Subcutaneous abdominal adipose tissue (tissue), 5 donors: ENCODE data around the gene DIP2C.
"Not testable (repeated sequence)": the region's sequence is repeated elsewhere in the genome, so short reads cannot be mapped to it uniquely, and the experiment has no call there.

ENCODE experiments used
- H3K27ac ChIP-seq: one replicate; pipeline ENCODE4 v1.7.0; 2013; ENCODE audit warnings: low read depth, mild to moderate bottlenecking, inconsistent platforms, low read length, moderate library complexity
- H3K27me3 ChIP-seq, 5 donors: one replicate each; pipeline ENCODE4 v1.7.0; 2013; ENCODE audit warnings: low read length in 5 of 5, inconsistent platforms in 1 of 5; ENCODE audit not compliant: control insufficient read depth in 5 of 5, insufficient read depth in 4 of 5
- H3K36me3 ChIP-seq, 5 donors: one replicate each; pipeline ENCODE4 v1.7.0; 2013; ENCODE audit warnings: low read length in 5 of 5; ENCODE audit not compliant: control insufficient read depth in 5 of 5, insufficient read depth in 5 of 5
- H3K4me1 ChIP-seq, 5 donors: one replicate each; pipeline ENCODE4 v1.7.0; 2013; ENCODE audit warnings: low read length in 5 of 5, mild to moderate bottlenecking in 3 of 5, moderate library complexity in 1 of 5; ENCODE audit not compliant: control insufficient read depth in 5 of 5, insufficient read depth in 5 of 5
- H3K4me3 ChIP-seq, 5 donors: one replicate each; pipeline ENCODE4 v1.7.0; 2013; ENCODE audit warnings: low read length in 5 of 5, low read depth in 1 of 5
- H3K9ac ChIP-seq, 5 donors: one replicate each; pipeline ENCODE4 v1.7.0; 2013; ENCODE audit warnings: low read length in 5 of 5, mild to moderate bottlenecking in 4 of 5, moderate library complexity in 3 of 5
- H3K9me3 ChIP-seq, 5 donors: one replicate each; pipeline ENCODE4 v1.7.0; 2013; ENCODE audit warnings: low read length in 5 of 5; ENCODE audit not compliant: control insufficient read depth in 5 of 5
- donor health status: healthy.
- donor health status: healthy.
- donor health status: healthy.
- donor health status: healthy.
- donor health status: healthy.

Gene DIP2C

DNA sequence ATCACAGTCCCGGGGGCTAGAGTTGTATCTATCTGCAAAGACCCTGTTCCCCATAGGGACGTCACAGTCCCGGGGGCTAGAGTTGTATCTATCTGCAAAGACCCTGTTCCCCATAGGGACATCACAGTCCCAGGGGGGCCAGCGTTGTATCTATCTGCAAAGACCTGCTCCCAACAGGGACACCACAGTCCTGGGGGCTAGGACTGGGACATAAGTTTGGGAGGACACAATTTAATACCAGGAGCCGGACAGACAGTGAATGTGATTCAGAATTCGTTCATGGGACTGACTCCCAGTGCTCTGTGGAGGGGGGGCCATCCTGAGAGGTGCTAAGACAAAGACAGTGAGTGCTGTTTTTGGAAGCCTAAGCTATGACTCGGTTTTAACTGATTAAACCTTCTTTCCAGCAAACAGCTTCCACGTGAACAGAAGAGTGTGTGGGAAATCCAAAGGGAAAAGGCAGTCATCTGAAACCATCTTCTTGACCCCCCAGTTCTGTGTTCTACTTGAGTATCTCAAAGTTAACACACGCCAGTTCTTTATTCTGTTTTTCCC is 153.0 kb downstream of the DIP2C start:
- H3K4me1 ChIP-seq = peaks cover 0 to 2% (median 0%) of the 10 kb centered on the region in 5 donors
- H3K27ac ChIP-seq = no peak overlapping the region
- no peak overlapping the region for H3K4me3 ChIP-seq
- H3K36me3 ChIP-seq = no peaks in the 10 kb centered on the region
- H3K9me3 ChIP-seq = no peaks in the 10 kb centered on the region
- no peak overlapping the region for H3K9ac ChIP-seq
- H3K27me3 ChIP-seq = no peaks in the 10 kb centered on the region

DNA sequence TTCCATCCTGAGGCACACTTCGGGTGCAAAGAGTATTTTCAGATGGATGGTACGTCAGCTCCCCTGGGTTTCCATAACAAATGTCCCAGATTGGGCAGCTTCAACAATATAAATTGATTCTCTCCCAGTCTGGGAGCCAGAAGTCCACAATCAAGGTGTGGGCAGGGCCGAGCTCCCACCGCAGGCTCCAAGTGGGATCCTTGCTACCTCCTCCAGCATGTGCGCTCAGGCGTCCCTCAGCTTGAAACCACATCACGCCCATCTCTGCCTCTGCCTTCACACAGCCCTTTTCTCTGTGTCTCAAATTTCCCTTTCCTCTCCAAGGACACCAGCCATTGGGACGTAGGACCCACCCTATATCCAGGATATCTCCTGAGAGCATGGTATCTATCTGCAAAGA is 153.5 kb downstream of the DIP2C start:
- H3K27me3 ChIP-seq = no peaks in the 10 kb centered on the region
- H3K36me3 ChIP-seq = no peaks in the 10 kb centered on the region
- H3K27ac ChIP-seq = no peak overlapping the region
- no peak overlapping the region for H3K4me3 ChIP-seq
- H3K9me3 ChIP-seq = no peaks in the 10 kb centered on the region
- H3K4me1 ChIP-seq = peaks cover 0 to 2% (median 0%) of the 10 kb centered on the region in 5 donors
- H3K9ac ChIP-seq = no peak overlapping the region

DNA sequence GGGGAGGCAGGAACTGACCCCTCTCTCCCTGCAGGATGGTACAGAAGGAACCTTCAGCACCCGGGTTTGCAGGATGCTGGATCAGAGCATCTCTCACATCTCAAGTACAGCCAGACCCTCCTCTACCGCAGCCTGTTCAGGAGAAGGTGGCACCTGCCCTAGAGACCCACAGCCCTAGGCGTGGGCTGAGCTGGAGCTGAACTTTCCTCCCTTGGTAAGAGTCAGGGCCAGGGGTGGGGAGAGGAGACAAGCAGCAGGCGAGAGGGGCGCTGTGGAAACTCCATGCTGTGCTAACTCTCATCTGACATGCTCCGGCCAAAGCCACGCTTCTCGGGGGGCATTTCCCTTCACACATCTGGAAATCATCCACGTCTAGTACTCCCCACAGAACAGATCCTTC is 154.4 kb downstream of the DIP2C start:
- H3K9me3 ChIP-seq = no peaks in the 10 kb centered on the region
- H3K36me3 ChIP-seq = no peaks in the 10 kb centered on the region
- H3K27me3 ChIP-seq = no peaks in the 10 kb centered on the region
- H3K4me1 ChIP-seq = peaks cover 0 to 2% (median 0%) of the 10 kb centered on the region in 5 donors
- H3K9ac ChIP-seq = no peak overlapping the region
- no peak overlapping the region for H3K4me3 ChIP-seq
- no peak overlapping the region for H3K27ac ChIP-seq

DNA sequence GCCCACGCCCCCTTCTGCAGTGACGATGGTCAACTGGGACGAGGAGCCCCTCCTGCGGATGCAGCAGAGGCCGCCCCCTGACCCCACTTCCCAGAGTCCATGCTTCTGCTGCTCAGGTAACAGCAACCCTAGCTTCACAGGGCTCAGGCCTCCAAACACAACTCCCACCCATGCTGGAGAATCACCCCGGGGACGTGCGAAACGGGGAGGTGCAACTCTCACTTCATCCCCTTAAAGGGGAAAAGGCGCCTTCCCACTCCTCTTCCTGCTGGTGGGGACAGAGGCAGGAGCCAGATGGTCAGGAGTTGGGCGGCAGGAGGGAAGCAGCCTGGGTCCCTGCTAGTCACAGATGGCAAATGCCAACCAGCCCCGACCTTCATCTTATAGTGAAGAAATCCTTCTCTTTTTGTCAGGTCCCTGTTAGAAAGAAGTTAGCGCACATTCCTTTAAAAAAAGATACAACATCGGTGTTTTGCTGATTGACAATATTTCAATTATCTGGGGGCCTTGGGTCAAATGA is 155.4 kb downstream of the DIP2C start:
- no peaks in the 10 kb centered on the region for H3K36me3 ChIP-seq
- no peak overlapping the region for H3K27ac ChIP-seq
- H3K9me3 ChIP-seq = no peaks in the 10 kb centered on the region

DNA sequence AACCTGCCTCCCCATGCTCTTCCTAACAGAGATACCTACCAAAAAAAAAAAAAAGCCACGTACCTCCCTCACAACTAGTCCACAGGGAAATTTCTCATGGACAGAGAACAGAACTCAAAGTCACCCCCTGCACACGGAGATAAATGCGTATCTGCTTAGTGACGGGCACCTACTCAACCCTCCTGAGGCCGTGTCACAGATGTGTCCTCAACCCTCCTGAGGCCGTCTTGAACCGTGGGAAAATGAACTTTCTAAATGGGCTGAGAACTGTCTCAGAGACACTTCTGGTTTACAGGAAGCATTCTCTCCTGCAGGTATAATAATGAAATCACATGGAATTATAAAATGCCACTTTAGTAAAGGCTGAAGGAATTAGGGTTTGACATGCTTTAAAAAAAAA is 155.9 kb downstream of the DIP2C start:
- peaks cover 0 to 3% (median 0%) of the 10 kb centered on the region in 5 donors for H3K36me3 ChIP-seq
- H3K9ac ChIP-seq = no peak overlapping the region
- no peak overlapping the region for H3K27ac ChIP-seq
- no peaks in the 10 kb centered on the region for H3K27me3 ChIP-seq
- no peaks in the 10 kb centered on the region for H3K9me3 ChIP-seq
- H3K4me3 ChIP-seq = no peak overlapping the region
- peaks cover 0 to 2% (median 0%) of the 10 kb centered on the region in 5 donors for H3K4me1 ChIP-seq

More for the DNA sequence above, 155.4 kb downstream of the DIP2C start:
- H3K27me3 ChIP-seq = no peaks in the 10 kb centered on the region
- peaks cover 0 to 2% (median 0%) of the 10 kb centered on the region in 5 donors for H3K4me1 ChIP-seq
- H3K9ac ChIP-seq = no peak overlapping the region
- no peak overlapping the region for H3K4me3 ChIP-seq

DNA sequence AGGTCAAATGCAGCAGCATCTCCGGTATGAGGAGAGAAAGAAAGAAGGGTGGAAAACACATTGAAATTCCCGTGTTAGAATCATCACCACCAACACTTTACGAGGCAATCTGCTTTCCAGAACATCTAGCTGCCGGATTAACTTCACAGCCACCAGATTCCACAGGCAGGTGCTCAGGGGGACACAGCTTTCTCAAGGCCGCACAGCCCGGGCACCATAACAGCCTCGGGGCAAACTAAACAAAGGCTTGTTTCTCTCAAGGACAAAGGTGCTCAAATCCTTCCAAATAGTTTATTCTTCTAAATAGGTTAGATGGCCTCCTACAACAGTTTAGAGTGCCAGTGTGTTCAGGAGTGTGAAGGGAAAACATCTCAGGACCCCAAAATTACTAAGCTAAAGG is 156.3 kb downstream of the DIP2C start:
- H3K9me3 ChIP-seq = no peaks in the 10 kb centered on the region
- no peak overlapping the region for H3K9ac ChIP-seq
- H3K27ac ChIP-seq = no peak overlapping the region
- H3K4me1 ChIP-seq = peaks cover 0 to 2% (median 0%) of the 10 kb centered on the region in 5 donors
- H3K36me3 ChIP-seq = peaks cover 0 to 7% (median 0%) of the 10 kb centered on the region in 5 donors
- no peak overlapping the region for H3K4me3 ChIP-seq
- H3K27me3 ChIP-seq = no peaks in the 10 kb centered on the region

DNA sequence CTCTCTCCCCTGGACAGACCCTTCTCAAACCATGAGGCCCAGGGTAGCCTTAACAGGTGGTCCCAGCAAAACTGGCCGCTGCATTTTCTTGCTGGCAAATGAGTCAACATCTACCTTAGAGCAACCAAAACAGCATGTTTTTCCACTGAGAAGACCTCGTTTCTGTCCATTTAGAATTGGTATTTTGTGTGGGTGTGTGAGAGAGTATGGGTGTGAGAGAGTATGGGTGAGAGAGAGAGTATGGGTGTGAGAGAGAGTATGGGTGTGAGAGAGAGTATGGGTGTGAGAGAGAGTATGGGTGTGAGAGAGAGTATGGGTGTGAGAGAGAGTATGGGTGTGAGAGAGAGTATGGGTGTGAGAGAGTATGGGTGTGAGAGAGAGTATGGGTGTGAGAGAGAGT is 157.1 kb downstream of the DIP2C start:
- H3K27ac ChIP-seq, H3K9me3 ChIP-seq, H3K4me3 ChIP-seq, H3K36me3 ChIP-seq, H3K4me1 ChIP-seq, H3K27me3 ChIP-seq, H3K9ac ChIP-seq: not testable (repeated sequence)

DNA sequence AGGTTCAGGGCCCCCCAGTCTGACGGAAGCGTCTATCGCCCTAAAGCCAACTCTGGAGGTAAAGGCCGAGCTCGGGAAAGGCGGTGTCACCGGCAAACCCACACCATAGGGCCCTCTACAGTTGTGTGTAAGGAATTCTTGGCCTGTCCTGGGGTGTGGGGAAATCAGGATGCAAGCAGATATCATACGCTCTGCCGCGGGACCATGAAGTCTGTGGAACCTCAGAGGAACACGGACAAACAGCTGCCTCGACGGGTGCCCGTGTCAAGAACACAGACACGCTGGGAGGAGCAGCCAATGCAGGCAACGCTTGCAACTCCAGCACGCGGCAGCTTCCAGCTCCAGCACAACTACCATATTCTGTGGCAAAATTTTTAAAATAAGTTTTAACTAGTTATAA is 157.9 kb downstream of the DIP2C start:
- H3K4me1 ChIP-seq = peaks cover 0 to 2% (median 0%) of the 10 kb centered on the region in 5 donors
- peaks cover 0 to 7% (median 0%) of the 10 kb centered on the region in 5 donors for H3K36me3 ChIP-seq
- H3K27me3 ChIP-seq = no peaks in the 10 kb centered on the region
- H3K27ac ChIP-seq = no peak overlapping the region
- no peaks in the 10 kb centered on the region for H3K9me3 ChIP-seq
- H3K9ac ChIP-seq = no peak overlapping the region
- H3K4me3 ChIP-seq = no peak overlapping the region

DNA sequence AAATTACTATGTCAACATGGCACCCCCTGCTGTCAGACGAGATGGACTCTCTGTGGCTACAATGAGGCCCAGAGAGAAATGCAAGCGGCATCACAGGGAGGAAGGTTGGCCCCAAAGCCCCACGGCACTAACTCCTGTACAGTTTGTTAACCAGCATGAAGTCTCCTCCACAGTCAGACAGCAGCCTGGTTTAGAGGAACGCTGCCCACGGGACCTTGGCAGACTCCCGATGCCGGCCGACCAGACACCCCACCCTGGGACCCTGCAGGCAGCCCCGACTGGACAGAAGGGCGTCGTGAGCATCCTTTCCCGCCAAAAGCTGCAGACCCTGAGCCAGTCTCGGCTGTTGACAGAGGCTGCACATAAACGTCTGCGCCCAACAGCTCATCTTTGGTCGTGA is 158.8 kb downstream of the DIP2C start:
- Histone ChIP-seq H3K9me3 (no peaks in the 10 kb centered on the region), H3K36me3 (peaks cover 0 to 7% (median 0%) of the 10 kb centered on the region in 5 donors), H3K4me3 (no peak overlapping the region), H3K4me1 (peaks cover 0 to 2% (median 0%) of the 10 kb centered on the region in 5 donors), H3K27me3 (no peaks in the 10 kb centered on the region), H3K9ac (no peak overlapping the region), H3K27ac (no peak overlapping the region)

DNA sequence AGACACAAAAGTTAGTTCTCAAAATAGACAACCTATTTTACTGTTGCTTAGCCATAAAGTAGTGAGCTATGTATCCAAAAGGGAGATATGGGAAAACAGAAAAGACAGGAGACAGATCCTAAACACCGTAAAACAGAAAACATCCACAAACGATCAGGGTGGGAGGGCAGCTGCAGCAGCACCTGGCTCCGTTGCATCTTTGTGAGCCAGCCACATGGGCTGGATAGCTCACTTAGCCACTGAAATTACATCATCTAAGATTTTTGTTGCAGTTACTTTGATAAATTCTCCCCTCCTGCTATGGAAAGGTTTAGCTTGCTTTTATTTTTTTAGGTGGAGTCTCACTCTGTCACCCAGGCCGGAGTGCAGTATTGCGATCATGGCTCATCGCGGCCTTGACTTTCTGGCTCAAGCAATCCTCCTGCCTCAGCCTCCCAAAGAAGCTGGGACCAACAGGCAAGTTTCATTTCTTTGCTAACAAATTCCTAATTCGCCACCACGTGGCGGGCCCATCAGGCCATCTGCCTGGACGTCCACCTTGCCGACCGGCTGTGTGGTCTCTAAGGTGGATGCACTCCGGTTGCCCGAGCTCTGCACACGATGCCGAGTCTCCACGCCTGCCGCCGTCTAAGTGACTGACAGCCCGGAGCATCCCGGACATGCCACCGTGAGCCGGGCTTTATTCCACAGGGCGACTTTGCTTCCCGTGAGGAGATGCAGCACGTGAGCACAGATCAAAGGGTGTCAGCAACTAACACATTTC is 159.8 kb downstream of the DIP2C start:
- H3K4me1 ChIP-seq = peaks cover 0 to 3% (median 0%) of the 10 kb centered on the region in 5 donors
- H3K9ac ChIP-seq = no peak overlapping the region
- H3K36me3 ChIP-seq = peaks cover 0 to 7% (median 0%) of the 10 kb centered on the region in 5 donors
- H3K27ac ChIP-seq = no peak overlapping the region
- no peak overlapping the region for H3K4me3 ChIP-seq
- no peaks in the 10 kb centered on the region for H3K27me3 ChIP-seq
- H3K9me3 ChIP-seq = no peaks in the 10 kb centered on the region
